ENCODE data around the gene POFUT1. TPM values are rescaled to one million over a fixed set of nuclear protein-coding genes. Genes with fewer than 3 reads are reported as not detected.

POFUT1 gene
- total and polyA plus RNA-seq, 2 of the 8 experiments (the other 6 are each of a cell fraction or from before 2014, with no cell fraction given): 19.4 to 24.4 TPM

- TF ChIP-seq SP2 (IDR thresholded peaks at IDR 0.05; ENCODE audit: low read length) (no peak), NANOG (IDR thresholded peaks at IDR 0.05; ENCODE audit: insufficient read depth, low read depth, low read length, poor library complexity, severe bottlenecking) (no peak), SP4 (IDR thresholded peaks at IDR 0.05; ENCODE audit: low read length) (no peak), CBX5 (IDR thresholded peaks at IDR 0.05; ENCODE audit: low read depth, low read length) (no peak)
Measured at GRCh38 chr20:32167552-32167951, 40.1 kb upstream of the POFUT1 start (continued).
